ENCODE measurements around the gene DENND1A.

Gene DENND1A

DNA sequence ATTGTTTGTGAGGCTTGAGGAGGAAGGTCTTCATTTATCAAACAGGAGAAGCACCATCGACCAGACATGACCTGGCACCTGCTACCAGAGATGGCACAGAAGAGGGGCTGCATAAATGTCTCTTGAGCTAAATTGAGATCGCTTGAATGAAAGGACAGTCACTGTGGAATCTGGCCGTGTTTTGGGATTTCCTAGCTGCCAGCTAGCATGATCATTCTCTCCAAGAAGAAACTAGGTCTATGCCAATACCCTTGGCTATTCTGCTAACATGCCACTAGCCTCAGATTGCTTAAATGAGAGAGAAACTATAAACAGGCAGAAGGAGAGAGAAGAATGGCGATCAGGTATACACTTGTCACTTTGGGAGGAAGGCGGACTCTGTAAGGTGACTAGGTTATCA, 324.6 kb downstream of the DENND1A start:
- no peak for DNase-seq

DNA sequence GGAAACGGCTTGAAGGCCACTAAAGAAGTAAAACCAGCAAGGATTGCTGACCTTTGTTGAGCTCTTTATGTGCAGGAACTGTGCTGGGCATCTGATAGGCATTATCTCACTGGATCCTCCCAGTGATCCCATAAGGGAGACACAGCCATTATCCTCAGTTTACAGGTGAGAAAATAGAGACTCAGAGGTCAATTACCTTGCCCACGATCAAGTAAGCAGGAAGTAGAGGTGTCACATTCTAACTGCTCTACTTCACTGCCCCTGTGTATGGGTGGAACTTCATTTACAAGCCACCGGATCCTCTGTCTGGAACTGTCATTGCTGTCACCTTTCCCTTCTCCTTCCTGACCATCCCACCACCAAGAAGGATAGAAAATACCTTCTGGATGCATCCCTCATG, 325.1 kb downstream of the DENND1A start:
- DNase-seq: no peak

DNA sequence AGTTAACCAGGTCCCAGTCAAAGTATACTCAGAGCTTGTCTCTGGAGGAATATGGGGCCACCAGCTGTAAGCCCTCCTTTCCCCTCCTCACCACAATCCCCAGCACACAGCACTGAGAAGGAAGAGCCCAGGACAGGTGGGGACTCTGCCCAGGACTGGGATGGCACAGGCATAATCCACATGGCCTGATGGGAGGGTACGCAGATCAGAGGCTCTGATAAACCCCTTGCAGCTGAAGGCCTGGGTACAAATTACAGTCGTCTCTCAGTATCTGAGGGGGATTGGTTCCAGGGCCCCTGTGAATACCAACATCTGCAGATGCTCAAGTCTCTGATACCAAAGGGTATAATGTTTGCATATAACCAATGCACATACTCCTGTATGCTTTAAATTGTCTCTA, 328.1 kb downstream of the DENND1A start:
- no peak for DNase-seq

DNA sequence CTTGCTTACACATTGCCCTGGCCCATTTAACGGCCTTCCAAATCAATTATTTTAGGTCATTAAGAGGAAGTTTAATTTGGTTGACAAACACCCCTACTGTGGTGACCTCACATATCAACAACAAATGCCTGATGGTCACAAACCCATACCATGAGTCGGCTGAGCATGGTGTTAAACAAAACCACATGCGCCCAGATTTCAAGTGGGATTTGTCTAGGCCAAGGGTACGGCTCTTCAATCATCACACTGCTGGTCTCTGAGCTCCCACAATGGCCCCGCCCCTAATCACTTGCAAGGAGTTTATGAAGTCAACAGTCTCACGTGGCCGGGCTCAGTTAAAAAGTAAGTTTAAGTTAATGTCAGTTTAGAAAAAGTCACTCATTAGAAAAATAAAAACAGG, 330.1 kb downstream of the DENND1A start:
- no peak for DNase-seq

DNA sequence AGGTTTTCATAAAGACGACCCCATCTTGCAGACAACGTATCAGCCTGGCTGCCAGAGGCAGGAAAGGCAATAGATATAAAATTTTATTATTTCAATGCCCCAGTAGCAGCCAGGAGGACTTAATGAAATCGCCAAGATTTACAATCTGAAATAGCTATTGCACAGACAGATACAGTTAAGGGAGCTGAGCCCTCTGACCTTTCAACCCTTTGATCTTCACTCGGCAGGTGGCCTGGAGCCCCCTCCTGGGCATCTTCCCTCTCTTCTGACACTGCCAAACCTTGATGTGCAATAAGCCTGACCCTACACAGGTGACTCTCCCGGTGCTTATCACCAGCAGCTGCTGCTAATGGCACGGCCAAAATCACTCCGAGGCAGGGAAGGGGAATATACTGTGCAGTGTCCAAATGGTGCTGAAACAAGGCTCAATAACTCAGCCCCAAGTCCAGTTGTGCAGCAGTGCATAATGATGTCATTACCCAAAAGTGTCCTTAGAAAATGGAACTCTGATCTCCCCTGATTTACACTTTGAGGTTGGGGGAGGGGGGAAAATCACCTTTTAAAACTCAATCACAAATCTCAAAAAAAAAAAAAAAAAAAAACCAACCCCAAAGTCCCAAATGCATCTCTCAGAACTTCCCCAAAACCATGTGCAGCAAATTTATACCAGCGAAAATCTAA, 331.9 kb downstream of the DENND1A start:
- no peak for DNase-seq

DNA sequence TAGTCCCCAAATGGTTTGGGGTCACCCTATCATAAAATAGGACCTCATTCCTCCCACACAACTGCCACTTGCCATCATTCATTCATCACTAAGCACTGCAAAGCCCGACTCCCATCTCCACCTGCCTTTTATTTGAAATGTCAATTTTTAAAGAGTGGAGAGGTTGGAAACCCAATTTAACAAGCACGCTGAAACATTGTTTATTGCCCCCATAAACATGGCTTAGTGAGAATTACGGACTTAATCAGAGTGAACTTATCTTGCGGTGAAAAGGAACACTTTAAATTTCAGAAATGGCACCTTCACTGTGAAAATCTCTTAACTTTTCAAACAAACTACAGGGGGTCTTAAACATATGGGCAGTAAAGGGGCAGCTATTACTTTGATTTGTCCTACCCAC, 332.9 kb downstream of the DENND1A start:
- no peak for DNase-seq

DNA sequence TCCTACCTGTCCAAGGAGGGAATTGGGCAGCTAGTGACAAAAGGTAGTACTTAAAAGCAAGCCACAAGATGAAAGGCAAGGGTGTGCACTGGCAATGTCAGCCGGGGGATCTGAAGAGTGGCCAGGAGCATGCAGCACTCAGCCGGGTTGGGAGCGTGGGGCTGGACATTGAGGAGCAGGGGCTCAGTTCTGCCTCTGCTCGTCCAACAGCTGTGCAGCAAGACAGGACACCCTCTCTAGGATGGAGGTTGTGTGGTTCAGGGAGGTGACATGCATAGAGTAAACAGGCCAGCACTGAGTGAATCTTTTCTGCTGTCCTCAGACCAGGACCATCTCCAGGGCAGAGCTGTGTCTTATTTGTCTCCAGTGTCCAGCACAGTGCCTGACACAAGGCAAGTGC, 338.6 kb downstream of the DENND1A start:
- no peak for DNase-seq

DNA sequence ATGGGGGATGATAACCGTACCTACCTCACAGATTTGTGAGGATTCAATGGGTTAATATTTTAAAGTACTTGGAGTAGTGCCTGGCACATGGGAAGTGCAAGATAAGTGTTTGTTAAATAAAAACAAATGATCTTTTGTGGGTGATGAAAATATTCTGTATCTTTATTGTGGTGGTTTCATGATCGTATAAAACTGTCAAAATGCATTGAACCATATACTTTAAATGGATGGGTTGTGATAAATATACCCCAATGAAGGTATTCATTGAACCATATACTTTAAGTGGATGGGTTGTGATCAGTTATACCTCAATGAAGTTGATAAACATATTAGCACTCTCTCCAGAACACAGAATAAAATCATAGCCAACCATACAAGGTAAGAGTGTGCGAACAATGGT, 339.4 kb downstream of the DENND1A start:
- DNase-seq: no peak

DNA sequence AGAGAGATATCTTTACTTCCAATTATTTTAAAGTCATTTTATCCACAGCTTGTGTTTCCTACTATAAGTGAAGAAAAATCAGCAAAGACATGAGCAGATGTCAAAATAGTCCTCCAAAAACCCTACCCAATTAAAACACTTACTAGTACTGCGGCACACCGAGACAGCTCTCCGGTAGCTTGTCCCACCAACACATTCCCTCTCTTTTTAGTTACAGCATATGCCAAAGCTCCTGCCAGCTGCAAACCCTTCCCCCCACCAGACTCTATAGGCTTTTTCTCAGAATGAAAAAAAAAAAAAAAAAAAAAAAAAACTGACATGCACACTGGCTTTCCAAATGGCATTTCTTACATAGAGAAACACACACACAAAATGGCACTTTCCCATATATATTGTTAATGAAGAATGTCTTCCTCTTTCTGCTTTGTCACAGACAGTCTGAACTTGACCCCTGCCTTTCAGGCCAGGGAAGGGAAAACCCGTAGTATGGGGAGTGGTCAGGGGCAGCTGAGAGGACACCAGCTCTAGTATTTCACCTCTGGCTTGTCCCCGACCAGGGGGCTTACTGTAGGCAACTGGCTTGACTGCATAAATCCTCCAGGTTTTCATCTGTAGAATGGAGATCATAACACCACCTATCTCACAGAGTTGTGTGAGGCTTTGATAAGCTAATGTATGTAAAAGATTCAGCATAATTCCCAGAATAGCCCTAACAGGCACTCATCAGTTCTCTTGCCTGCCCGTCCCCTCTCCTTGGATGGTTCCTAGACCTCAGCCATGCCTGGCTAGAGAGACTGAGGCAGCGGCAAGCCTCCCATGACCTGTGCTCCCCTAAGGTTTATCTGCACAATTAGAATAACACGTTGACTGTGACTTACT, 340.3 kb downstream of the DENND1A start:
- no peak for DNase-seq

DNA sequence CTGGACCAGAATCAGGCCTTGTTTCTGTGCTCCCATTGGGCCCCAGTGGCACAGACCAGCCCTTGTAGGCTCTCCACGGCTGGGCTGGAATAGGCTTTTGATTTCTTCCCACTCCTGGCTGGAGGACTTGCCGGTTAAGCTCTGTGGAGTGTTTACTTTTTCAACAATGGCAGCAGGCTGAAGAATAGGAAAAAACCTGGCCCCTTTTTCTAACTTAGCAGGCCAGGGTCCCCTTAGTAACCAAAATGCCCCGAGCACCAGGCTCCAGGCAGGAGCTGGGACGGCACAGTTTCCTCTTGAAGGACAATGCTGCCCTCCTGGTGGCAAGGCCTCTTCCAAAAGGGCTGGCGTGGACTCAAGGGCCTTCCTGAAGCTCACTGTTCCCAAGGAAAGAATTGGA, 343.7 kb downstream of the DENND1A start:
- DNase-seq: no peak

DNA sequence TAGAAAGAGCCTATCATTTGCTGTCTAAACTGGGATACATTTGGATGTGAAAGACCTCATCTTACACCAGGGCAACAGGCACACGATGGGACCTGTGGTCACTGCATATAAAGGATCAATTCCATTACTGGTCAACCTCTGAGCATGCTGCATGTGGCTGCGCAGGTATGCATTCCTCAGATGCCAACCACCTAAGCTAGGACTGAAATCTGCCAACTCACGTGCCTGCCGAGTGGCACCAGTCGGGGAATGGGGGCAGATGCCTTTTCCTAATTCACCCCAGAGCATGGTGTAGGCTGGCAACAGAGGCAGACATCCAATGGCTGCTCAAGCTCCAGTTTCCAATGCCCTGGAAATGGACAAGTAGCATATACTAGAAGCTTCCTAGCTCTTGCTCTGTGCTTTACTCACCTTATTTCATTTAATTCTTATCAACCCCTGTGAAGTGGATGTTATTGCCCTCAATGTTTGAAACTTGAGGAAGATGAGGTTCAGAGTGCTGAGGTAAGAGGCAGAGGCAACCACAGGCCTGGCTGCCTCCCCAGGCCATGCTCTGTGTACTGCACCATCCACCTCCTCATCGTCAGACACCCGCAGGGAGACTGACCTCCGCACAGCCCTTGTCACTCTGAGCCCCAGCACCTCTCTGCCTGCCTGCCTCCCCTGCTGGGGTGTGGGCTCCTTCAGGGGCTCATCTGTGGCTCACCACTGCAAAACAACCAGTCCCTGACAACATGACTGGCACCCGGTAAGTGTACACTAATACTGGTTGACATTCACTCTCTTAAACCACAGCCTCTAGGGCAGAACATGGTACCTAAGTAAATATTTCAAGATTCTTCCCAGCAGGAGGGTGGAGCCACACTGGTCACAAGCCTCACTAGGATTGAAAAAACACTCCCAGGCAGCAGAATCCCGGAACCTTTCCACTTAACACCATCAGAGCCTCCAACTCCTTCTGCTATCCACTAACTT, 345.4 kb downstream of the DENND1A start:
- DNase-seq: no peak

DNA sequence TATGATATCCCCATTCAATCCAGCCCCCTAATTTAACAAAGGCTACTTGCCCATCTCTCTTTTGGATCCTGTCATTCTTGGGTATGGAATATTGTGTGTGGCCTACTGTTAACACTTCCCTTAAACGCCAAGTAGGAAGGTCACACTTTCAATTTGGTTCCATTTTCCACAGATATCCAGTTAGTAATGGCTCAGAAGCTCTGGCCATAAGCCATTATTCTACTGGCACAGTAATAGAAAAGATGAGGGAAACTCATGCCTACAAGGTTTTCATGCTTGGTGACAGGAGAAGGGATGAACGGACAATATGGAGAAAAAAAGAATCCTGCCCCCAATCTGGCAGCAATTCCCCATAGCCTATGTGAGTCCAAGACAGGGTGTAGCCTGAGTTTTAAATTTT, 346.3 kb downstream of the DENND1A start:
- DNase-seq: no peak

DNA sequence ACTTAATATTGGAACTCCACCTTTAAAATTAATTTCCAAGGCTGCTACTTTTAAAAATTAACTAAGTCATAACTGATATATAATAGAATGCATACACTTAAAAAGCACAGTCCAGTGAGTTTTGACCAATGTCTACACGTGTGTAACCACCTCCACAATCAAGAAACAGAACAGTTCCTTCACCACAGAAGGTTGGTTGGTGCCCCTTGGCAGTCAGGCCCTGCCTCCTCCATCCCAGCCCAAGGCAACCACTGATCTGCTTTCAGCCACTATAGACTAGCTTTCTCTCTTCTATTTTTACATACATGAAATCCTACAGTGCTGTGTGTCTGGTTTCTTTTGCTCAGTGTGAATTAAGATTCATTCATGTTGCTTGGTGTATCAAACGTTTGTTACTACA, 358.7 kb downstream of the DENND1A start:
- no peak for DNase-seq

DNA sequence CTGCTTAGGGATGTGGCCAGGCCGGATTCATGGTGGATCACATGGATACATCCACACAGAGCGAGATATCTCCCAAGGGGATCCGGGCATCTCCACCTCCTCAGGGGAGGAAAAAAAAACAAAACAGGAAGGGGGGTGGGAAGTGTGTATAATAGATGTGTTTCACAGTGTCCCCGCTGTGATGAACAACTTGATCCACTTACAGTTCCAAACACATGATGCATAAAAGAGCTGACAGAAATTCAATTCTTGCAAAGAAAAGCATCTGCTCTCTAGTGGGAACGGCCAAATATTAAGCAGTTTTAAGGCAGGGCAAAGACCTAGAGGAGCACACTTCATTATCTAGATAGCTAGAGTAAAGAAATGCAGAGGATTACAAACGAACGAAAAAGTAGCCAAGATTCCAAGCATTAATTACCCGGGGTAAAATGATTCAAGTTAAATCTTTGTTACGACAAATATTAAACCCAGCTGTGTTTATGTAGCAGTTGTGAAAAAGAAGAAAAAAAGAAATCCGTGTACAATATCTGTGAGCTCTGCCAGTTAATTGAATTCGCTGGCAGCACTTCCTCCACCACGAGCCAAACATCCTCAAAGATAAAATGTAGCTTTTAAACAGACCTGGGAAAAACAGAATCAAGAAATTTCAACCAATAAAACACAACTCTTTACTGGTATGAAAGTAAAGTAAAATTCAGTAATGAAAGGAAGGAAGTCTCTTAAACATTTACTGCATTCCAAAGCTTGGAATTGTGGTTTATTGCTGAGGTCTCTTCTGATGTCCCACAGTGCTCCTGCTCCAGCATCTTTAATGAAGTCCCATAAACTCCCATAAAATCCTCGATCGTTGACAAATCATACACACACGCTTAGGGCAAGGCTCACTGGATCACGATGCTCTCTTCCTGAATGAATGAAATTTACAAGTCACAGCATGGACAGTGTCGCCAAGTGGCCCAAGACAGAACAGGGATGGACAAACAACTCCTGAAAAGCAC, 360.9 kb downstream of the DENND1A start:
- DNase-seq: no peak

DNA sequence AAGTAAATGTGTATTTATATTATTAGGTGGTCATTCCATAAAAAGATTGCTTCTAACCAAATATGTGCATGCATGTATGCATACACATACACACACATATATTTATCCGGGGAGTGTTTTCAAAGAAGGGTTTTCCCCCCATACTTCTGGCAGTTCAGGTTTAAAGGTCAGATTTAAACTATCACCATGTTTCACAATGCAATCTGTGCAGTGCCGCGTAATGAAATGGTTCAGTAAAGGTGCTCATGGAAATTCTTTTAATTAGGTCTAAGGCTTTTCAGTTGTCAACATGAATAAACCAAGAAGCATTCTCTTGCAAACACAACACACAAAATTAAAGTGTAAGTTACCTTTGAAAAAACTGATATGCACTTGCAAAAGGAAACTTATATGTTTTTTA, 362.9 kb downstream of the DENND1A start:
- no peak for DNase-seq

DNA sequence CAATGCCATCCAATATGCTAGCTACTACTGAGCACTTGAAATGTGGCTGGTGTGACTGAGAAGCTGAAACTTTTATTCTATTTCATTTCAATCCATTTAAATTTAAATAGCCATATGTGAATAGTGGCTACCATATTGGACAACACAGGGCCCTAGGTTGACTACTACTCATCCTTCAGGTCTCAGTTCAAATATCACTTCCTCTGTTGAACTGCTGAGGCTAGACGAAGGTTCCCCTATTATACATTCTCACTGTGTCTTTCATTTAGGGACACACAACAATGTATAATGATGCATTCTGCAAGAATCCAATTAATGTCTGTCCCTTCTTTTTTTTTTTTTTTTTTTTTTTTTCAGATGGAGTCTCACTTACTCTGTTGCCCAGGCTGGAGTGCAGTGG, 365.3 kb downstream of the DENND1A start:
- no peak for DNase-seq

DNA sequence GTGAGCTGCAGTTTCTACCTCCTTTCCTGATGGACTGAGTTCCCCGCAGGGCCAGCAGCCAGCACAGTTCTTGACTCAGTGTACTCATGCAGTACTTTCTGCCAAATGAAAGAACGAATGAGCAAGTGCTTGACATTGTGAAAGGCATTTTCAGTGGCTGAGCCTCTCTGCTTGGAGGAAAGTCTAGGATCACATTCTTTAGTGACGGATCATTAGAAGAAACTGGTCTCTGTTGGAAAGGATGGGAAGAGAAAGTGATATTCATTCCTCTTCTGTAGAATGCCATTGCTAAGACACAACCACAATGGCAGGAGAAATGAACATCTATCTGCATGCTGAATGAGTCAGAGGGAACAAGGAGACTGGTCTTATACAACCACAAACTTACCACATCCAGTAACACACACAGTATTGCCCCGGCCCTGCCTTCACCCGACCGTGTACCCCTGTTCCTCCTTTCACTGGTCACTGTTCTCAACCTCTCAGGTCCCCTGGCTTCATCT, 367.0 kb downstream of the DENND1A start:
- DNase-seq: no peak

DNA sequence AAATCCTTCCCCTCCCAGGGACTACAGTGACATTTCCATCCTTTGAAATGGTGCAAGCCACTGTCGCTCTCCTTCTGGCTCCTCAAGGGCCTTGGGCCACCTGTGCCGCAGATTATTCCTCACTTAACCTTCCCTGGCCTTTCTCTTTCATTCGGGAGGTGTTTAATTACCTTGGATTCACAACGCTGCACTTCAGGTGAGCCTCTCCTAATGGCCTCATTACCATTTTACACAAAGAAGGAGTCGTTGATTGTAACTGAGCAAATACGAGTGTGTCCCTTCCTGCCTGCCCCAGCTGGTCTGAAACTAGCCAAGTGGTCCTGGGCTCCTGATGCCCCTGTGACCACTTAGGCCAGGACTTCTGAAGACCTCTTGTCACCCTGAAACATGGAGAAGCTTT, 368.9 kb downstream of the DENND1A start:
- no peak for DNase-seq

DNA sequence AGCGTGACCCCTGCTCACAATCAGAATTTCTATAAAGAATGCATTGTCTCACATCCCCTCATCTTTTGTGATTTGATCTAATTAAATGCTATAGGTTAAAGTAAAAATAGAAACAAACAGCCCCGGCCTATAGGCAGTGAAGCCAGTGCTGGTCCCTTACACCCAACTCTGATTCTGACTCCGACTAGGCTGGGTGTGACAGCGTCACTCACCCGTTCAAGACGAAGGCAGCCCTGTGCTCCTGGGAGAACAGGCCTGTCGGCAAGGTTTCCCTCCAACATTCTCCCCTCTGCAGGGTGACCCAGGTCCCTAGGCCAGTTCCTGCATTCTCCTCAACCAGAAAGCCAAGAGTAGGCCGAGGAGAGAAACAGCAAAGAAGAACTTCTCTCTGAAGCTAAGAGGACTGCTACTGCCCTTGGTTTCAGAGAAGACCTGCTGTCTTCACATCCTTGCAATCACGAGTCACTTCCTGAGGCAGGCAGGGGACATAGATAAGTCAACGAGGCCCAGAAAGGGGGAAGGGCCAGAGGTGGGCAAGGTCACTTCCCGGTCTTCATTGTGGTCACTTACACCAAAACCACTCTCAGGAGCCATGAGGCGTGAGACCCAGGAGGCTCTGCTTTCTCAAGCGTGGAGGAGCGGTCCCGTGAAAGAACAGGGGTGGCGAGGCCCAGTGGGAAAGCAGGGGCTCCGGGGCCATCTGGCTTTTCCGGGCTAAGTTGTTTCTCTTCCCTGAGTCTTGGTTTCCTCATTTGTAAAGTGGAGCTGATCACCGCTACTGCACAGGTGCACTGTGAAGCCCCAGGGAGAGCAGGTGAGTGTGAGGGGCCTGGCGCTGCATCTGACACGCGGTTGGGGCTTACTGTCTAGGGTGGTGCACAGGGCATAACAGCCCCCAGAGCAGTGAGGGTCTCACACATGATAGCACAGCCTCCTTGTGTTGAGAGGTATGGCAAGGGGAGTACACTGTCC, 373.2 kb downstream of the DENND1A start:
- DNase-seq: no peak

DNA sequence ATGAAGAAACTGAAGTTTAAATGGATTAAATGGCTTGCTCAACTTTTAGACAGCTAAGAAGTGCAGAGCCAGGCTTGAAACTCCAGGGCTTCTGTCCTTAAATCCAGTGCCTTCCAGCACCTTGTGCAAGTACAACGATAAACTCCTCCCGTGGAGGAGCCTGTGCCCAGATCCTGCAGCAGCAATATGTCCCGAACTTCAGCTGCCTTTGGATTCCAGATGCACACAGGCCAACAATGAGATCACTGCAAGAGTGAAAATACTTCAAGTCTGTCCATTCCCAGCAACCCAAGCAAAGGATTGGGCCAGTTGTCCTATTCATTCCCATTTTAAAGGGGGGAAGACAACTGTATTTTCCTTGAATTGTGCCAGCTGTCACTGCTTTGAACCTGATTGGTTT, 374.3 kb downstream of the DENND1A start:
- no peak for DNase-seq

DNA sequence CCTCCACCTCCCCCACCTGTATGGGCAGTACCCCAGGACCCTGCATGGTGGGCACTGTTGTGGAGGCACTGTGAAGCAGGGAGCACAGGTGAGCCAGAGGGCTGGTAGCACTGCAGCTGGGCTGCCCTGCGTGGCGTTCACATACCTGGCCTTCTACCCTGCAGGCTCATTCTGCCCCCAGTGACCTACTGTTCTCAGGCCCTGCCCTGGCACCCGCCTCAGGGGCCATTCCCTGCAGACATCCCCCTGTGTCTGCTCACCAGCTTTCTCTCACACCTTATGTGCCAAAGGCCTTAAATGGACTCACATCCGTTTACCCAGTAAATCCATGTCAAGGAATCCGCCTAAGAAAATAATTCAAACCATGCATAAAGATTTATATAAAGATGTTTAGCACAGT, 377.4 kb downstream of the DENND1A start:
- DNase-seq: no peak
